Liver (tissue), 9 donors: ENCODE measurements around the gene L3MBTL3. TPM values are rescaled to one million over a fixed set of nuclear protein-coding genes. Genes with fewer than 3 reads are reported as not detected.

ENCODE experiments used
- DNase-seq: peaks from one replicate; pipeline ENCODE4 v3.0.0-alpha.2; 2017; ENCODE audit warnings: low spot score
- H3K27ac ChIP-seq, 2 donors: one replicate each; pipeline ENCODE4 v1.7.0; 2013; ENCODE audit warnings: inconsistent platforms in 2 of 2, low read length in 2 of 2, control low read depth in 1 of 2, low read depth in 1 of 2, mild to moderate bottlenecking in 1 of 2
- H3K27me3 ChIP-seq, 4 donors: one replicate each; pipeline versions ENCODE4 v1.6.1 to v1.7.0; 2013; ENCODE audit warnings: low read length in 3 of 4, inconsistent platforms in 1 of 4, mild to moderate bottlenecking in 1 of 4, moderate library complexity in 1 of 4; ENCODE audit not compliant: control insufficient read depth in 4 of 4, insufficient read depth in 4 of 4
- H3K36me3 ChIP-seq, 4 donors: one replicate each; pipeline versions ENCODE4 v1.6.1 to v1.7.0; 2013; ENCODE audit warnings: low read length in 3 of 4, mild to moderate bottlenecking in 3 of 4, low read depth in 1 of 4, moderate library complexity in 1 of 4; ENCODE audit not compliant: control insufficient read depth in 4 of 4, insufficient read depth in 3 of 4
- H3K4me1 ChIP-seq, 4 donors: one replicate each; pipeline versions ENCODE4 v1.6.1 to v1.7.0; 2013; ENCODE audit warnings: low read length in 3 of 4, mild to moderate bottlenecking in 3 of 4, moderate library complexity in 1 of 4; ENCODE audit not compliant: control insufficient read depth in 4 of 4, insufficient read depth in 4 of 4
- H3K4me3 ChIP-seq, 3 donors: one replicate each; pipeline versions ENCODE4 v1.6.1 to v1.7.0; 2013; ENCODE audit warnings: low read length in 3 of 3, control low read depth in 1 of 3, low read depth in 1 of 3, mild to moderate bottlenecking in 1 of 3
- H3K9ac ChIP-seq, 2 donors: one replicate each; pipeline ENCODE4 v1.7.0; 2013; ENCODE audit warnings: low read length in 2 of 2, mild to moderate bottlenecking in 2 of 2, moderate library complexity in 2 of 2, control low read depth in 1 of 2, low read depth in 1 of 2
- H3K9me3 ChIP-seq, 4 donors: one replicate each; pipeline versions ENCODE4 v1.6.1 to v1.7.0; 2013; ENCODE audit warnings: low read length in 3 of 4; ENCODE audit not compliant: control insufficient read depth in 4 of 4
- FOXA1 ChIP-seq: IDR thresholded peaks from 2 replicates; pipeline ENCODE4 v1.6.1; 2016; ENCODE audit warnings: antibody characterized with exemption
- FOXA2 ChIP-seq: IDR thresholded peaks from 2 replicates; pipeline ENCODE4 v1.6.1; 2016; ENCODE audit warnings: antibody characterized with exemption
- GABPA ChIP-seq, 2 donors: IDR thresholded peaks in 1 of 2; conservative IDR thresholded peaks in 1 of 2; 2 replicates each; pipeline ENCODE4 v1.6.1; 2016; ENCODE audit warnings: antibody characterized with exemption in 2 of 2, mild to moderate bottlenecking in 1 of 2, moderate library complexity in 1 of 2
- HNF4A ChIP-seq, 2 donors: conservative IDR thresholded peaks; 2 replicates each; pipeline ENCODE4 v1.6.1; 2016; ENCODE audit warnings: antibody characterized with exemption in 2 of 2, mild to moderate bottlenecking in 2 of 2
- HNF4G ChIP-seq: IDR thresholded peaks from 2 replicates; pipeline ENCODE4 v1.6.1; 2016; ENCODE audit warnings: antibody characterized with exemption
- JUND ChIP-seq, 2 donors: IDR thresholded peaks; 2 replicates each; pipeline ENCODE4 v1.6.1; 2016; ENCODE audit warnings: antibody characterized with exemption in 2 of 2
- NR2F2 ChIP-seq: IDR thresholded peaks from 2 replicates; pipeline ENCODE4 v1.6.1; 2016; ENCODE audit warnings: antibody characterized with exemption
- RAD21 ChIP-seq, 2 donors: IDR thresholded peaks; 2 replicates each; pipeline ENCODE4 v1.6.1; 2016; ENCODE audit warnings: antibody characterized with exemption in 2 of 2, mild to moderate bottlenecking in 2 of 2
- TAF1 ChIP-seq: conservative IDR thresholded peaks from 2 replicates; pipeline ENCODE4 v1.6.1; 2016; ENCODE audit warnings: antibody characterized with exemption, mild to moderate bottlenecking
- WGBS: extraction: QIAGEN DNeasy Blood & Tissue Kit; methylation state at CpG from one replicate; pipeline ENCODE4 v1.1.7; 2013; 5-methylcytosine and 5-hydroxymethylcytosine counted together
- polyA plus RNA-seq, 2 donors: library from polyadenylated mRNA; stranded (reverse) in 1 of 2; unstranded in 1 of 2; fragments of 200-250 nt in 1 of 2; fragments of >200 nt in 1 of 2; fragmentation: Nextera tagmentation in 1 of 2; extraction: Ambion mirVana in 1 of 2; gene quantifications; one replicate each; pipeline versions ENCODE4 v1.2.1 to v1.2.3, GENCODE V29; 2013 to 2015
- total RNA-seq, 2 donors: library from RNA; depleted of rRNA; stranded (reverse); fragments of >200 nt; gene quantifications; one replicate each; pipeline ENCODE4 v1.2.3, GENCODE V29; 2014
- TF ChIP-seq, protein P1 (sequence below): IDR thresholded peaks from 2 replicates; pipeline ENCODE4 v1.6.1; 2016; ENCODE audit warnings: antibody characterized with exemption
- TF ChIP-seq, protein P2 (sequence below): IDR thresholded peaks from 2 replicates; pipeline ENCODE4 v1.6.1; 2016; ENCODE audit warnings: antibody characterized with exemption
- TF ChIP-seq, protein P3 (sequence below): IDR thresholded peaks from 2 replicates; pipeline ENCODE4 v1.6.1; 2016; ENCODE audit warnings: antibody characterized with exemption, mild to moderate bottlenecking
- TF ChIP-seq, protein P4 (sequence below): IDR thresholded peaks from 2 replicates; pipeline ENCODE4 v1.6.1; 2016; ENCODE audit warnings: antibody characterized with exemption
- TF ChIP-seq, protein P5 (sequence below): fragments of 150-350 bp; IDR thresholded peaks from 2 replicates; pipeline ENCODE4 v1.5.1; 2017; ENCODE audit warnings: improper control_type of control experiment, low read depth, low read length; ENCODE audit not compliant: missing input control
- donor health status: healthy.
- donor health status: healthy.
- donor health status: healthy.
- donor health status: healthy.
- donor health status: healthy.

Gene L3MBTL3
- total and polyA plus RNA-seq, 4 donors: 1.9 to 9.2 (median 3.7) TPM

DNA sequence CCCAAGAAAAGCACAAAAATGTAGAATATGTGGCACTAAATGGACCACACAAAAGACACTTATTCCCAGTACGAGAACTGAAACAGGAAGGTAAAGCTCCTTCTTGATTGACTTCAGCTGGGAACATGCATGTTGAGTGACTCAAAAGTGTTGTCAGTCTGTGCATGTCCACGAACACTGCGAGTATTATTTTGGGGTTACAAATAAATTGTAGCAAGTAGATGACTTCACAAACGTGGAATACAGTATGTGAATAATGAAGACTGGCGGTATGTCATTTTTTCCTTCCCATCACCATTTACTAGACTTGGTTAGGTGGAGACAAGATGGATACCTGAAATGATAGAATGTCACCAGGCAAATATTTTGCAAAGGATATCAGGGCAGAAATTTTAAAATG, 45.4 kb downstream of the L3MBTL3 start:
- TF ChIP-seq, protein P1, sequence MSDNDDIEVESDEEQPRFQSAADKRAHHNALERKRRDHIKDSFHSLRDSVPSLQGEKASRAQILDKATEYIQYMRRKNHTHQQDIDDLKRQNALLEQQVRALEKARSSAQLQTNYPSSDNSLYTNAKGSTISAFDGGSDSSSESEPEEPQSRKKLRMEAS: no peak
- TF ChIP-seq HNF4G (no peak), NR2F2 (no peak), HNF4A (conservative IDR thresholded peaks at IDR 0.05) (no peak), FOXA1 (no peak), GABPA (IDR thresholded peaks at IDR 0.05 in 1 of 2, conservative IDR thresholded peaks at IDR 0.05 in 1 of 2) (no peak), TAF1 (no peak)
- TF ChIP-seq, protein P2, sequence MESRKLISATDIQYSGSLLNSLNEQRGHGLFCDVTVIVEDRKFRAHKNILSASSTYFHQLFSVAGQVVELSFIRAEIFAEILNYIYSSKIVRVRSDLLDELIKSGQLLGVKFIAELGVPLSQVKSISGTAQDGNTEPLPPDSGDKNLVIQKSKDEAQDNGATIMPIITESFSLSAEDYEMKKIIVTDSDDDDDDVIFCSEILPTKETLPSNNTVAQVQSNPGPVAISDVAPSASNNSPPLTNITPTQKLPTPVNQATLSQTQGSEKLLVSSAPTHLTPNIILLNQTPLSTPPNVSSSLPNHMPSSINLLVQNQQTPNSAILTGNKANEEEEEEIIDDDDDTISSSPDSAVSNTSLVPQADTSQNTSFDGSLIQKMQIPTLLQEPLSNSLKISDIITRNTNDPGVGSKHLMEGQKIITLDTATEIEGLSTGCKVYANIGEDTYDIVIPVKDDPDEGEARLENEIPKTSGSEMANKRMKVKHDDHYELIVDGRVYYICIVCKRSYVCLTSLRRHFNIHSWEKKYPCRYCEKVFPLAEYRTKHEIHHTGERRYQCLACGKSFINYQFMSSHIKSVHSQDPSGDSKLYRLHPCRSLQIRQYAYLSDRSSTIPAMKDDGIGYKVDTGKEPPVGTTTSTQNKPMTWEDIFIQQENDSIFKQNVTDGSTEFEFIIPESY: no peak
- TF ChIP-seq, protein P3, sequence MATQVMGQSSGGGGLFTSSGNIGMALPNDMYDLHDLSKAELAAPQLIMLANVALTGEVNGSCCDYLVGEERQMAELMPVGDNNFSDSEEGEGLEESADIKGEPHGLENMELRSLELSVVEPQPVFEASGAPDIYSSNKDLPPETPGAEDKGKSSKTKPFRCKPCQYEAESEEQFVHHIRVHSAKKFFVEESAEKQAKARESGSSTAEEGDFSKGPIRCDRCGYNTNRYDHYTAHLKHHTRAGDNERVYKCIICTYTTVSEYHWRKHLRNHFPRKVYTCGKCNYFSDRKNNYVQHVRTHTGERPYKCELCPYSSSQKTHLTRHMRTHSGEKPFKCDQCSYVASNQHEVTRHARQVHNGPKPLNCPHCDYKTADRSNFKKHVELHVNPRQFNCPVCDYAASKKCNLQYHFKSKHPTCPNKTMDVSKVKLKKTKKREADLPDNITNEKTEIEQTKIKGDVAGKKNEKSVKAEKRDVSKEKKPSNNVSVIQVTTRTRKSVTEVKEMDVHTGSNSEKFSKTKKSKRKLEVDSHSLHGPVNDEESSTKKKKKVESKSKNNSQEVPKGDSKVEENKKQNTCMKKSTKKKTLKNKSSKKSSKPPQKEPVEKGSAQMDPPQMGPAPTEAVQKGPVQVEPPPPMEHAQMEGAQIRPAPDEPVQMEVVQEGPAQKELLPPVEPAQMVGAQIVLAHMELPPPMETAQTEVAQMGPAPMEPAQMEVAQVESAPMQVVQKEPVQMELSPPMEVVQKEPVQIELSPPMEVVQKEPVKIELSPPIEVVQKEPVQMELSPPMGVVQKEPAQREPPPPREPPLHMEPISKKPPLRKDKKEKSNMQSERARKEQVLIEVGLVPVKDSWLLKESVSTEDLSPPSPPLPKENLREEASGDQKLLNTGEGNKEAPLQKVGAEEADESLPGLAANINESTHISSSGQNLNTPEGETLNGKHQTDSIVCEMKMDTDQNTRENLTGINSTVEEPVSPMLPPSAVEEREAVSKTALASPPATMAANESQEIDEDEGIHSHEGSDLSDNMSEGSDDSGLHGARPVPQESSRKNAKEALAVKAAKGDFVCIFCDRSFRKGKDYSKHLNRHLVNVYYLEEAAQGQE: no peak
- TF ChIP-seq, protein P4, sequence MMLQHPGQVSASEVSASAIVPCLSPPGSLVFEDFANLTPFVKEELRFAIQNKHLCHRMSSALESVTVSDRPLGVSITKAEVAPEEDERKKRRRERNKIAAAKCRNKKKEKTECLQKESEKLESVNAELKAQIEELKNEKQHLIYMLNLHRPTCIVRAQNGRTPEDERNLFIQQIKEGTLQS: no peak
- Histone ChIP-seq H3K9me3 (no peaks in the 10 kb centered on the region), H3K27me3 (no peaks in the 10 kb centered on the region), H3K4me3 (no peak overlapping the region), H3K4me1 (no peaks in the 10 kb centered on the region), H3K27ac (no peak overlapping the region), H3K9ac (no peak overlapping the region), H3K36me3 (peaks cover 2 to 22% (median 12%) of the 10 kb centered on the region in 4 donors)
- no peak for DNase-seq
- WGBS: 95% methylated on average over 5 of the region's 5 CpGs

DNA sequence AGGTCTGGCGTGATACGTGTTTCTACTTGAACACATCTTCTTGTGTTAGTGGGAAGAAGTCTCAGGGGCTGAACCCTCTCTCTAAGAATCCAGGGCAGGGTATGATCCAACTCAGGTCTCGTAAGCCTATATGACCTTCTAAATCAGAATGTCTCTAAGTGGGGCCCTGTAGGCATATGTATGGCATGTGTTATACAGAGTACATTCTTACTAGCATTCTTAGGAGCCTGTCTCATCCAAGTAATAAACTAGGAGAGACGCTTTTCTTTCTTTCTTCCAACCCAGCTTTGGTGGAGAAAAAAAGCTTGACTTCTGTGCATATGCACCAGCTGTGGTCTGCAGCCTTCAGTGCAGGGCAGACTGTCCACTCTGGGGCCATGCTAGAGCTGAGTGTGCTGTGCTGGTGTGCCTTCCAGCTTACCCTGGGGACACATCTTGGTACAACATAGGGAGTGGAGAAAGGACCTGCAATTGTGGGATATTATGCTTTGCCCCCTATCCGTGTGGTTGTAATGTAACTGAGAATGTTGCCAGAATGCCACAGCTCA, 47.3 kb downstream of the L3MBTL3 start:
- H3K27ac ChIP-seq: no peak overlapping the region
- no peak overlapping the region for H3K4me3 ChIP-seq
- TF ChIP-seq FOXA2: no peak
- DNase-seq: no peak
- WGBS: 96% methylated on average over 5 of the region's 5 CpGs
- H3K9ac ChIP-seq: no peak overlapping the region
- no peaks in the 10 kb centered on the region for H3K9me3 ChIP-seq
- no peaks in the 10 kb centered on the region for H3K27me3 ChIP-seq
- no peaks in the 10 kb centered on the region for H3K4me1 ChIP-seq
- peaks cover 2 to 25% (median 11%) of the 10 kb centered on the region in 4 donors for H3K36me3 ChIP-seq

DNA sequence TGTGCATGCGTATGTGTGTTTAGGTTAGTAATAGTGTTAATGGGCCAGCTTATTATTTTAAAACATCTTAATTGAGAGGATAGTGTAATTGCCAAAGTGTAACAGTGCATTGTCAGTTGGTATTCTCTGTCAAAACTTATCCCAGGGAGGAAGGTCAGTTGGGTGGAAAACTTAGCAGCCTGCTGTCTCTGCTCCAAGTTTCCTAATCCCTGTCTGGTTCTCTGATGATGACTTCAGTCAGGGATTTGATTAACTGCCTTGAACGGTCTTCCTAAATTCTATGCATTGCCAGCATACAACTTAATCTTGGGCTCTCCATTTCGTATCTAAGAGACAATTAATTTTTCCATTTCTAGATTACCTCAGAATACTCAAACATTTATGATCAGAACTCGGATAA, 51.1 kb downstream of the L3MBTL3 start:
- Histone ChIP-seq H3K27me3 (no peaks in the 10 kb centered on the region), H3K9ac (no peak overlapping the region), H3K36me3 (peaks cover 2 to 21% (median 5%) of the 10 kb centered on the region in 4 donors), H3K4me3 (no peak overlapping the region), H3K9me3 (no peaks in the 10 kb centered on the region), H3K4me1 (no peaks in the 10 kb centered on the region), H3K27ac (no peak overlapping the region)
- no peak for DNase-seq
- TF ChIP-seq, protein P2: no peak
- TF ChIP-seq GABPA (IDR thresholded peaks at IDR 0.05 in 1 of 2, conservative IDR thresholded peaks at IDR 0.05 in 1 of 2): no peak
- no peak for TF ChIP-seq JUND (IDR thresholded peaks at IDR 0.05)
- TF ChIP-seq, protein P5, sequence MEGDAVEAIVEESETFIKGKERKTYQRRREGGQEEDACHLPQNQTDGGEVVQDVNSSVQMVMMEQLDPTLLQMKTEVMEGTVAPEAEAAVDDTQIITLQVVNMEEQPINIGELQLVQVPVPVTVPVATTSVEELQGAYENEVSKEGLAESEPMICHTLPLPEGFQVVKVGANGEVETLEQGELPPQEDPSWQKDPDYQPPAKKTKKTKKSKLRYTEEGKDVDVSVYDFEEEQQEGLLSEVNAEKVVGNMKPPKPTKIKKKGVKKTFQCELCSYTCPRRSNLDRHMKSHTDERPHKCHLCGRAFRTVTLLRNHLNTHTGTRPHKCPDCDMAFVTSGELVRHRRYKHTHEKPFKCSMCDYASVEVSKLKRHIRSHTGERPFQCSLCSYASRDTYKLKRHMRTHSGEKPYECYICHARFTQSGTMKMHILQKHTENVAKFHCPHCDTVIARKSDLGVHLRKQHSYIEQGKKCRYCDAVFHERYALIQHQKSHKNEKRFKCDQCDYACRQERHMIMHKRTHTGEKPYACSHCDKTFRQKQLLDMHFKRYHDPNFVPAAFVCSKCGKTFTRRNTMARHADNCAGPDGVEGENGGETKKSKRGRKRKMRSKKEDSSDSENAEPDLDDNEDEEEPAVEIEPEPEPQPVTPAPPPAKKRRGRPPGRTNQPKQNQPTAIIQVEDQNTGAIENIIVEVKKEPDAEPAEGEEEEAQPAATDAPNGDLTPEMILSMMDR: no peak
- TF ChIP-seq TAF1: no peak
- TF ChIP-seq HNF4A (conservative IDR thresholded peaks at IDR 0.05): no peak
- no peak for TF ChIP-seq FOXA1
- no peak for TF ChIP-seq FOXA2
- TF ChIP-seq RAD21 (IDR thresholded peaks at IDR 0.05): no peak
- TF ChIP-seq, protein P1: no peak
- no peak for TF ChIP-seq HNF4G
- WGBS: 92% methylated on average over 4 of the region's 4 CpGs
